Thyroid gland (tissue), 4 donors: Measurements from ENCODE around the gene RAI14. TPM values are rescaled to one million over a fixed set of nuclear protein-coding genes. Genes with fewer than 3 reads are reported as not detected.

Source experiments
- DNase-seq, 2 donors: peaks; one replicate each; pipeline ENCODE4 v3.0.0-alpha.2; 2019
- H3K27ac ChIP-seq, 3 donors: fragments of 200-600 bp; sonication (generic); 1 replicate in 2 of 3; 2 replicates in 1 of 3; pipeline ENCODE4 v1.5.1; 2016 to 2019; ENCODE audit warnings: mild to moderate bottlenecking in 1 of 3, moderate library complexity in 1 of 3
- H3K27me3 ChIP-seq: fragments of 200-600 bp; sonication (generic); one replicate; pipeline ENCODE4 v1.5.1; 2019
- H3K36me3 ChIP-seq, 2 donors: fragments of 200-600 bp; sonication (generic); one replicate each; pipeline ENCODE4 v1.5.1; 2016 to 2019
- H3K4me1 ChIP-seq, 2 donors: fragments of 200-600 bp; sonication (generic); one replicate each; pipeline ENCODE4 v1.5.1; 2017 to 2019
- H3K4me3 ChIP-seq, 3 donors: fragments of 200-600 bp; sonication (generic); replicated peaks in 1 of 3; 1 replicate in 2 of 3; 2 replicates in 1 of 3; pipeline ENCODE4 v1.5.1; 2016; ENCODE audit warnings: mild to moderate bottlenecking in 1 of 3
- H3K9me3 ChIP-seq: fragments of 200-600 bp; sonication (generic); one replicate; pipeline ENCODE4 v1.5.1; 2017
- CTCF ChIP-seq, 6 experiments: fragments of 200-600 bp in 3 of 6; fragments of 450-650 bp in 3 of 6; sonication (generic) in 3 of 6; IDR thresholded peaks; one replicate each; pipeline ENCODE4 v1.5.1; 2016 to 2019; ENCODE audit warnings: antibody characterized with exemption in 6 of 6, mild to moderate bottlenecking in 2 of 6, inconsistent platforms in 1 of 6, moderate library complexity in 1 of 6
- POLR2A ChIP-seq, 2 donors: fragments of 450-650 bp; IDR thresholded peaks; one replicate each; pipeline ENCODE4 v1.6.1; 2017; ENCODE audit warnings: antibody characterized with exemption in 2 of 2, mild to moderate bottlenecking in 2 of 2, moderate library complexity in 1 of 2
- WGBS, 2 donors: methylation state at CpG; one replicate each; pipeline ENCODE4 v1.1.5; 2017; 5-methylcytosine and 5-hydroxymethylcytosine counted together
- intact Hi-C: fragments of 100-400 bp; cut with DNase I; formaldehyde crosslinking; loops from one replicate; pipeline ENCODE4 v1.15.1; 2023
- total RNA-seq, 4 donors: library from RNA; depleted of rRNA; stranded (reverse); fragments of >200 nt; gene quantifications; one replicate each; pipeline ENCODE4 v1.2.3, GENCODE V29; 2016

Gene RAI14
- total RNA-seq, 4 donors from 2014 or later = 16.9 to 23.5 (median 20.8) TPM

- no peak for DNase-seq
- Histone ChIP-seq H3K9me3 (no peaks in the 10 kb centered on the region), H3K4me1 (no peaks in the 10 kb centered on the region), H3K27ac (no peak overlapping the region), H3K36me3 (no peaks in the 10 kb centered on the region), H3K4me3 (no peak overlapping the region), H3K27me3 (no peaks in the 10 kb centered on the region)
- TF ChIP-seq POLR2A (IDR thresholded peaks at IDR 0.05) (no peak), CTCF (IDR thresholded peaks at IDR 0.05) (no peak)
- 55 to 59% methylated on average over 4 of the region's 4 CpGs for WGBS, 2 donors
- intact Hi-C loops = no loop called here
These were observed 198.5 kb downstream of the RAI14 start for GRCh38 chr5:34854459-34855174.

GRCh38 chr5:34857161-34857560, 201.0 kb downstream of the RAI14 start:
- WGBS, 2 donors = 77 to 83% methylated on average over 3 of the region's 3 CpGs
- no peak for DNase-seq
- TF ChIP-seq POLR2A (IDR thresholded peaks at IDR 0.05) (no peak), CTCF (IDR thresholded peaks at IDR 0.05) (no peak)
- Histone ChIP-seq H3K27me3 (no peaks in the 10 kb centered on the region), H3K4me1 (no peaks in the 10 kb centered on the region), H3K9me3 (no peaks in the 10 kb centered on the region), H3K36me3 (no peaks in the 10 kb centered on the region), H3K27ac (no peak overlapping the region), H3K4me3 (no peak overlapping the region)
- intact Hi-C loops = no loop called here

- Histone ChIP-seq H3K27me3 (no peaks in the 10 kb centered on the region), H3K27ac (no peak overlapping the region), H3K4me1 (no peaks in the 10 kb centered on the region), H3K4me3 (no peak overlapping the region), H3K36me3 (no peaks in the 10 kb centered on the region), H3K9me3 (no peaks in the 10 kb centered on the region)
- TF ChIP-seq CTCF (IDR thresholded peaks at IDR 0.05) = no peak
- TF ChIP-seq POLR2A (IDR thresholded peaks at IDR 0.05) = no peak
- DNase-seq = no peak
- WGBS, 2 donors = 96 to 100% methylated on average over 1 of the region's 1 CpG
- intact Hi-C loops = no loop called here
These were observed 201.8 kb downstream of the RAI14 start for GRCh38 chr5:34857894-34858293.

- no peaks in the 10 kb centered on the region for H3K36me3 ChIP-seq
- no peaks in the 10 kb centered on the region for H3K4me1 ChIP-seq
- H3K4me3 ChIP-seq = no peak overlapping the region
- DNase-seq = no peak
- WGBS, 2 donors = 58 to 70% methylated on average over 2 of the region's 2 CpGs
- intact Hi-C loops = no loop called here
- no peak overlapping the region for H3K27ac ChIP-seq
- no peaks in the 10 kb centered on the region for H3K9me3 ChIP-seq
- TF ChIP-seq CTCF (IDR thresholded peaks at IDR 0.05) = no peak
- no peak for TF ChIP-seq POLR2A (IDR thresholded peaks at IDR 0.05)
- no peaks in the 10 kb centered on the region for H3K27me3 ChIP-seq
These were observed 202.7 kb downstream of the RAI14 start for GRCh38 chr5:34858790-34859189.

- no peaks in the 10 kb centered on the region for H3K36me3 ChIP-seq
- H3K9me3 ChIP-seq = no peaks in the 10 kb centered on the region
- no peak overlapping the region for H3K27ac ChIP-seq
- no peaks in the 10 kb centered on the region for H3K4me1 ChIP-seq
- no peak for TF ChIP-seq CTCF (IDR thresholded peaks at IDR 0.05)
- no peak for TF ChIP-seq POLR2A (IDR thresholded peaks at IDR 0.05)
- intact Hi-C loops = no loop called here
- H3K4me3 ChIP-seq = no peak overlapping the region
- no peak for DNase-seq
- H3K27me3 ChIP-seq = no peaks in the 10 kb centered on the region
- 77 to 79% methylated on average over 5 of the region's 5 CpGs for WGBS, 2 donors
These were observed 203.1 kb downstream of the RAI14 start for GRCh38 chr5:34859253-34859652.
